HCT116 (cell line): ENCODE results near the gene ANAPC7. TPM values are rescaled to one million over a fixed set of nuclear protein-coding genes. Genes with fewer than 3 reads are reported as not detected.

ENCODE experiments used
- ATAC-seq: fragments of 200-7000 bp; cut with Tn5 transposase; 2 replicates; pipeline ENCODE4 v1.9.1; 2020; ENCODE audit warnings: mild to moderate bottlenecking, moderate library complexity
- BruUV-seq: library from RNA; stranded (reverse); fragments of 400-500 nt; replicated peaks from 2 replicates; lab custom pipeline; 2021; lab: Mats Ljungman, UMichigan
- CTCF ChIA-PET: fragments of 300-600 bp; sonication (Branson Sonifier 250); formaldehyde crosslinking; loops from one replicate; lab custom pipeline; 2021; ENCODE audit warnings: antibody characterized with exemption; lab: Charles Lee
- POLR2A ChIA-PET: fragments of 300-600, 350-600 bp; sonication (Branson Sonifier 250); formaldehyde crosslinking; loops from one replicate; lab custom pipeline; 2021; ENCODE audit warnings: antibody characterized with exemption; lab: Charles Lee
- RAD21 ChIA-PET, 2 experiments: fragments of 300-600 bp; sonication (Branson Sonifier 250); formaldehyde crosslinking; loops; one replicate each; lab custom pipeline; 2023; ENCODE audit warnings: low total read pairs in 2 of 2; ENCODE audit not compliant: uncharacterized antibody in 2 of 2, unreplicated experiment in 2 of 2, low non-redundant PET in 1 of 2; lab: Charles Lee
- DNase-seq: peaks from one replicate; pipeline ENCODE4 v3.0.0-alpha.2; 2010; ENCODE audit warnings: low read depth, low spot score
- H2AFZ ChIP-seq: fragments of 200-600 bp; shearing (Covaris generic), sonication (generic); 2 replicates; pipeline ENCODE4 v1.6.1; 2017; ENCODE audit warnings: low read depth, mixed run types, mixed read lengths, antibody characterized with exemption, low read length; ENCODE audit not compliant: poor library complexity, severe bottlenecking
- H3K27ac ChIP-seq: 2 replicates; pipeline ENCODE4 v1.5.1; 2012; ENCODE audit warnings: low read depth, low read length
- H3K27me3 ChIP-seq: fragments of 200-600 bp; sonication (generic); 2 replicates; pipeline ENCODE4 v1.6.1; 2016; ENCODE audit warnings: mixed run types, low read length, mixed read lengths; ENCODE audit not compliant: insufficient read depth
- H3K36me3 ChIP-seq, 2 experiments: fragments of 200-500 bp in 1 of 2; fragments of 200-600 bp in 1 of 2; sonication (Bioruptor generic) in 1 of 2; sonication (generic) in 1 of 2; 2 replicates each; pipeline versions ENCODE4 v1.5.1 to v1.6.1; 2014 to 2016; ENCODE audit warnings: low read length in 2 of 2, inconsistent platforms in 1 of 2, mixed read lengths in 1 of 2, mixed run types in 1 of 2; ENCODE audit not compliant: insufficient read depth in 2 of 2, control insufficient read depth in 1 of 2
- H3K4me1 ChIP-seq, 2 experiments: fragments of 200-600 bp in 1 of 2; sonication (generic) in 1 of 2; 2 replicates each; pipeline versions ENCODE4 v1.5.1 to v1.6.1; 2012 to 2017; ENCODE audit warnings: low read length in 2 of 2, inconsistent platforms in 1 of 2, mild to moderate bottlenecking in 1 of 2, mixed read lengths in 1 of 2, mixed run types in 1 of 2, moderate library complexity in 1 of 2; ENCODE audit not compliant: insufficient read depth in 2 of 2, control insufficient read depth in 1 of 2
- H3K4me2 ChIP-seq: fragments of 200-600 bp; sonication (generic); 2 replicates; pipeline ENCODE4 v1.6.1; 2017; ENCODE audit warnings: mixed run types, low read length, mixed read lengths
- H3K4me3 ChIP-seq, 2 experiments: fragments of 200-600 bp in 1 of 2; sonication (generic) in 1 of 2; replicated peaks in 1 of 2; 2 replicates each; pipeline ENCODE4 v1.5.1; 2011 to 2016; ENCODE audit warnings: low read length in 2 of 2, control low read depth in 1 of 2, low read depth in 1 of 2, mild to moderate bottlenecking in 1 of 2, mixed read lengths in 1 of 2, mixed run types in 1 of 2
- H3K79me2 ChIP-seq: fragments of 200-600 bp; sonication (generic); 2 replicates; pipeline ENCODE4 v1.6.1; 2017; ENCODE audit warnings: mild to moderate bottlenecking, mixed run types, low read length, moderate library complexity, mixed read lengths; ENCODE audit not compliant: insufficient read depth
- H3K9ac ChIP-seq: fragments of 200-600 bp; sonication (generic); 2 replicates; pipeline ENCODE4 v1.6.1; 2016; ENCODE audit warnings: low read length, mixed read lengths
- H3K9me2 ChIP-seq: fragments of 200-600 bp; sonication (generic), shearing (Covaris generic); 2 replicates; pipeline ENCODE4 v1.6.1; 2017; ENCODE audit warnings: mixed run types, mild to moderate bottlenecking, moderate library complexity; ENCODE audit not compliant: insufficient read depth
- H3K9me3 ChIP-seq, 2 experiments: fragments of 200-500 bp in 1 of 2; fragments of 200-600 bp in 1 of 2; sonication (Bioruptor generic) in 1 of 2; sonication (generic) in 1 of 2; 2 replicates each; pipeline ENCODE4 v1.6.1; 2014 to 2017; ENCODE audit warnings: low read length in 2 of 2, mixed read lengths in 2 of 2, inconsistent platforms in 1 of 2, low read depth in 1 of 2, mild to moderate bottlenecking in 1 of 2, mixed run types in 1 of 2, moderate library complexity in 1 of 2; ENCODE audit not compliant: control insufficient read depth in 1 of 2, insufficient read depth in 1 of 2
- H4K20me1 ChIP-seq: fragments of 200-600 bp; sonication (generic), shearing (Covaris generic); 2 replicates; pipeline ENCODE4 v1.6.1; 2017; ENCODE audit warnings: mixed run types, mild to moderate bottlenecking, moderate library complexity; ENCODE audit not compliant: insufficient read depth
- CBX3 ChIP-seq: IDR thresholded peaks from 2 replicates; pipeline ENCODE4 v1.6.1; 2012; ENCODE audit warnings: low read depth
- CEBPB ChIP-seq: IDR thresholded peaks from 2 replicates; pipeline ENCODE4 v1.6.1; 2012; ENCODE audit warnings: low read depth
- CTCF ChIP-seq, 3 experiments: fragments of 200-600 bp in 1 of 3; sonication (generic) in 1 of 3; IDR thresholded peaks in 2 of 3; conservative IDR thresholded peaks in 1 of 3; 2 replicates each; pipeline ENCODE4 v1.5.1; 2012 to 2017; ENCODE audit warnings: low read depth in 2 of 3, low read length in 2 of 3, antibody characterized with exemption in 1 of 3, borderline replicate concordance in 1 of 3, control low read depth in 1 of 3, mild to moderate bottlenecking in 1 of 3, mixed read lengths in 1 of 3, mixed run types in 1 of 3, moderate library complexity in 1 of 3; ENCODE audit not compliant: insufficient read depth in 1 of 3
- ELF1 ChIP-seq: IDR thresholded peaks from 2 replicates; pipeline ENCODE4 v1.6.1; 2012; ENCODE audit warnings: low read depth, borderline replicate concordance
- EZH2 ChIP-seq: fragments of 200-600 bp; sonication (generic); IDR thresholded peaks from 2 replicates; pipeline ENCODE4 v1.6.1; 2017; ENCODE audit warnings: antibody characterized with exemption, mixed run types
- EZH2phosphoT487 ChIP-seq: fragments of 200-600 bp; IDR thresholded peaks from 2 replicates; pipeline ENCODE4 v1.6.1; 2018; ENCODE audit warnings: antibody characterized with exemption, borderline replicate concordance
- FOSL1 ChIP-seq: IDR thresholded peaks from 2 replicates; pipeline ENCODE4 v1.6.1; 2012; ENCODE audit warnings: low read depth
- MAX ChIP-seq: IDR thresholded peaks from 2 replicates; pipeline ENCODE4 v1.6.1; 2012
- POLR2A ChIP-seq: IDR thresholded peaks from 2 replicates; pipeline ENCODE4 v1.7.0; 2011; ENCODE audit warnings: borderline replicate concordance; ENCODE audit not compliant: insufficient read depth, insufficient read length; ENCODE audit errors: extremely low read depth
- POLR2AphosphoS5 ChIP-seq: IDR thresholded peaks from 2 replicates; pipeline ENCODE4 v1.6.1; 2011; ENCODE audit warnings: mild to moderate bottlenecking, low read depth, low read length, moderate library complexity
- RAD21 ChIP-seq: IDR thresholded peaks from 2 replicates; pipeline ENCODE4 v1.6.1; 2012; ENCODE audit warnings: low read depth, mild to moderate bottlenecking
- REST ChIP-seq: IDR thresholded peaks from 2 replicates; pipeline ENCODE4 v1.6.1; 2012; ENCODE audit warnings: low read depth
- intact Hi-C: fragments of 100-400 bp; cut with micrococcal nuclease; formaldehyde crosslinking; loops from 2 replicates; pipeline ENCODE4 v1.10.0; 2022
- total RNA-seq: library from RNA; stranded (reverse); gene quantifications from one replicate; pipeline ENCODE4 v1.2.1, GENCODE V29; 2021; ENCODE audit not compliant: unreplicated experiment

Gene ANAPC7
- total RNA-seq, 1 experiment from 2014 or later = 55.9 TPM

GRCh38 chr12:110355073-110355472, 48.4 kb downstream of the ANAPC7 start:
- ATAC-seq (peak; percentile 88), DNase-seq (peak; percentile 32)
- RAD21 ChIA-PET = interaction anchor here (0.9 to 1.7 kb wide), 2 partner anchors 77 kb away, joined by 4 read pairs; no protein-coding TSS in a partner anchor
- intact Hi-C loops = loop anchor here (5.0 kb wide), 1 partner anchor 77 kb away; no protein-coding TSS in a partner anchor
- CTCF ChIA-PET = interaction anchor here (1.0 kb wide), 1 partner anchor 77 kb away, joined by 4 read pairs; no protein-coding TSS in a partner anchor
- Histone ChIP-seq H3K9me2 (no peaks in the 10 kb centered on the region), H3K36me3 (peaks cover 2 to 7% of the 10 kb centered on the region in 2 experiments; a peak in 1 of 4 replicates), H3K27ac (no peak overlapping the region), H2AFZ (no peak overlapping the region), H3K4me1 (no peaks in the 10 kb centered on the region), H3K27me3 (no peaks in the 10 kb centered on the region), H3K79me2 (no peaks in the 10 kb centered on the region), H3K9me3 (no peaks in the 10 kb centered on the region), H3K4me3 (no peak overlapping the region), H3K4me2 (no peak overlapping the region), H4K20me1 (0 out of 2 replicates have a peak, but pooled peaks cover 7% of the 10 kb centered on the region), H3K9ac (no peak overlapping the region)
- POLR2A ChIA-PET = no interaction called here
- no TSS peak for BruUV-seq
- TF ChIP-seq ELF1 (no peak), FOSL1 (no peak), CTCF (IDR thresholded peaks at IDR 0.05 in 2 of 3, conservative IDR thresholded peaks at IDR 0.05 in 1 of 3; ENCODE audit: borderline replicate concordance in 1 of 3, insufficient read depth in 1 of 3, low read depth in 2 of 3, low read length in 2 of 3) (peak; percentile 55 to 70 (median 61); a peak in 5 of 6 replicates), EZH2 (no peak), POLR2A (no peak), EZH2phosphoT487 (no peak), RAD21 (peak; percentile 61), REST (no peak), CEBPB (no peak), CBX3 (no peak), POLR2AphosphoS5 (no peak), MAX (no peak)
